ENCODE measurements around the gene PARVB.

Gene PARVB

DNA sequence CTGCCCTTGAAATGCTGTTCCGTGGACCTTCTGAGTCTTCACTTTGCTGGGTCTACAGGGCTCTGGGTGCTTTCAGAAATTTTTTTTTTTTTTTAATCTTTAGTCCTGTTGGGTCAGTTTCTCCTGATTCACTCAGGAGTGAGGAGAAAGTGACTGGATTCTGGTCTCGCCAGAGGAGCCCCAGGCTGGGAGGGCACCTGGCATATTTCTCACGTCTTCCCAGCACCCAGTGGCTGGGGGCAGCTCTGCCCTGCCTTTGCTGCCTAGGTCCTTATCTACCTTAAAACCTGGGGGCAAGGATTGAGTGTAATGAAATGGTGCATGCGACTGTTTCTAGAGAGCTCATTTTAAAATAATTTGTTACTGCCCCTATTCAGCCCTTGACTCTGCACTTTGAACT is 45.5 kb upstream of the PARVB start:
- Histone ChIP-seq H3K4me2 (ENCODE audit: low read length) (no peak overlapping the region), H3K9me3 (ENCODE audit: insufficient read depth, low read length) (no peaks in the 10 kb centered on the region), H2AFZ (ENCODE audit: low read depth, low read length) (no peak overlapping the region), H3K27ac (ENCODE audit: low read length) (no peak overlapping the region), H3K4me3 (ENCODE audit: low read length) (no peak overlapping the region), H3K79me2 (ENCODE audit: low read length) (no peaks in the 10 kb centered on the region), H3K4me1 (ENCODE audit: low read length) (no peaks in the 10 kb centered on the region), H3K9ac (ENCODE audit: low read length) (no peak overlapping the region), H3K36me3 (replicated peaks; ENCODE audit: low read depth, low read length) (peaks cover 51% of the 10 kb centered on the region), H3K27me3 (ENCODE audit: low read depth, low read length) (no peaks in the 10 kb centered on the region), H4K20me1 (ENCODE audit: insufficient read depth, low read length) (no peaks in the 10 kb centered on the region)
- TF ChIP-seq EZH2phosphoT487 (IDR thresholded peaks at IDR 0.05; ENCODE audit: low read depth) = no peak
- no peak for TF ChIP-seq CTCF (IDR thresholded peaks at IDR 0.05; ENCODE audit: low read depth, low read length)

- Histone ChIP-seq H4K20me1 (ENCODE audit: insufficient read depth, low read length) (no peaks in the 10 kb centered on the region), H3K27ac (ENCODE audit: low read length) (no peak overlapping the region), H2AFZ (ENCODE audit: low read depth, low read length) (no peak overlapping the region), H3K4me3 (ENCODE audit: low read length) (no peak overlapping the region), H3K4me2 (ENCODE audit: low read length) (no peak overlapping the region), H3K9ac (ENCODE audit: low read length) (no peak overlapping the region), H3K9me3 (ENCODE audit: insufficient read depth, low read length) (no peaks in the 10 kb centered on the region), H3K36me3 (replicated peaks; ENCODE audit: low read depth, low read length) (peaks cover 49% of the 10 kb centered on the region), H3K79me2 (ENCODE audit: low read length) (no peaks in the 10 kb centered on the region), H3K27me3 (ENCODE audit: low read depth, low read length) (no peaks in the 10 kb centered on the region), H3K4me1 (ENCODE audit: low read length) (no peaks in the 10 kb centered on the region)
- TF ChIP-seq CTCF (IDR thresholded peaks at IDR 0.05; ENCODE audit: low read depth, low read length) (no peak), EZH2phosphoT487 (IDR thresholded peaks at IDR 0.05; ENCODE audit: low read depth) (no peak)
These were observed 43.5 kb upstream of the PARVB start for GRCh38 chr22:43980579-43980978.

GRCh38 chr22:43980996-43981395 is 43.1 kb upstream of the PARVB start:
- Histone ChIP-seq H3K4me1 (ENCODE audit: low read length) (no peaks in the 10 kb centered on the region), H3K4me2 (ENCODE audit: low read length) (no peak overlapping the region), H3K9me3 (ENCODE audit: insufficient read depth, low read length) (no peaks in the 10 kb centered on the region), H3K79me2 (ENCODE audit: low read length) (no peaks in the 10 kb centered on the region), H4K20me1 (ENCODE audit: insufficient read depth, low read length) (no peaks in the 10 kb centered on the region), H3K36me3 (replicated peaks; ENCODE audit: low read depth, low read length) (peaks cover 46% of the 10 kb centered on the region), H3K4me3 (ENCODE audit: low read length) (no peak overlapping the region), H2AFZ (ENCODE audit: low read depth, low read length) (no peak overlapping the region), H3K27me3 (ENCODE audit: low read depth, low read length) (no peaks in the 10 kb centered on the region), H3K9ac (ENCODE audit: low read length) (no peak overlapping the region), H3K27ac (ENCODE audit: low read length) (no peak overlapping the region)
- TF ChIP-seq CTCF (IDR thresholded peaks at IDR 0.05; ENCODE audit: low read depth, low read length) (no peak), EZH2phosphoT487 (IDR thresholded peaks at IDR 0.05; ENCODE audit: low read depth) (no peak)

DNA sequence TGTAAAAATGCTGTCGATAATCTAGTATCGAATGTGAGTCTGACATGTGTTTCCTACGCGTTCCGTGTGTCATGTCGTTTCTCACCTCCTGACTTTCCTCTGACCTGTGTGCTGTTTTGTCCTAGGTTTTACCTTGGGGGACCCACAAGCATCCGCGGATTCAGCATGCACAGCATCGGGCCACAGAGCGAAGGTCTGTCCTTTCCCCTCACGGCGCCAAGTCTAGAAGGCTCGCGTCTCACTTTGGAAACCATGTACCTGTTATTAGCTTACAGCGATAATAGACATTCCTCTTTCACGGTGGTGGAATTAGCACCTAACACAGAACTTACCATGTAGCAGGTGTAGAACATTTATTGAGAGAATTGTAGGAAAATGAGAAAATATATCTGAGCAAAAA is 40.3 kb upstream of the PARVB start:
- Histone ChIP-seq H4K20me1 (ENCODE audit: insufficient read depth, low read length) (no peaks in the 10 kb centered on the region), H3K4me2 (ENCODE audit: low read length) (no peak overlapping the region), H3K4me3 (ENCODE audit: low read length) (no peak overlapping the region), H3K27ac (ENCODE audit: low read length) (no peak overlapping the region), H3K4me1 (ENCODE audit: low read length) (no peaks in the 10 kb centered on the region), H3K9ac (ENCODE audit: low read length) (no peak overlapping the region), H3K27me3 (ENCODE audit: low read depth, low read length) (no peaks in the 10 kb centered on the region), H3K36me3 (replicated peaks; ENCODE audit: low read depth, low read length) (peaks cover 31% of the 10 kb centered on the region), H2AFZ (ENCODE audit: low read depth, low read length) (no peak overlapping the region), H3K79me2 (ENCODE audit: low read length) (no peaks in the 10 kb centered on the region), H3K9me3 (ENCODE audit: insufficient read depth, low read length) (no peaks in the 10 kb centered on the region)
- no peak for TF ChIP-seq EZH2phosphoT487 (IDR thresholded peaks at IDR 0.05; ENCODE audit: low read depth)
- no peak for TF ChIP-seq CTCF (IDR thresholded peaks at IDR 0.05; ENCODE audit: low read depth, low read length)
